Adrenal gland (tissue), 12 donors: ENCODE results near the gene TOLLIP. TPM values are rescaled to one million over a fixed set of nuclear protein-coding genes. Genes with fewer than 3 reads are reported as not detected.

Source experiments
- DNase-seq, 7 donors: peaks; one replicate each; pipeline ENCODE4 v3.0.0-alpha.2; 2019 to 2020
- H3K27ac ChIP-seq, 5 donors: fragments of 200-600 bp; sonication (generic) in 4 of 5; 1 replicate in 3 of 5; 2 replicates in 2 of 5; pipeline versions ENCODE4 v1.5.1 to v1.8.0; 2016 to 2020; ENCODE audit warnings: mild to moderate bottlenecking in 1 of 5
- H3K27me3 ChIP-seq: fragments of 200-600 bp; 2 replicates; pipeline ENCODE4 v1.8.0; 2021
- H3K36me3 ChIP-seq, 2 donors: fragments of 200-600 bp; replicated peaks in 1 of 2; 1 replicate in 1 of 2; 2 replicates in 1 of 2; pipeline versions ENCODE4 v1.5.1 to v1.8.0; 2018 to 2022
- H3K4me1 ChIP-seq, 2 donors: fragments of 200-600 bp; replicated peaks in 1 of 2; 1 replicate in 1 of 2; 2 replicates in 1 of 2; pipeline versions ENCODE4 v1.5.1 to v1.8.0; 2018 to 2021
- H3K4me3 ChIP-seq, 4 donors: fragments of 200-600 bp; sonication (generic) in 3 of 4; one replicate each; pipeline ENCODE4 v1.5.1; 2016 to 2018
- H3K9me3 ChIP-seq, 3 donors: fragments of 200-600 bp; sonication (generic) in 1 of 3; replicated peaks in 1 of 3; 1 replicate in 2 of 3; 2 replicates in 1 of 3; pipeline versions ENCODE4 v1.5.1 to v1.8.0; 2016 to 2021
- POLR2A ChIP-seq, 2 donors: fragments of 450-650 bp; IDR thresholded peaks; one replicate each; pipeline ENCODE4 v1.6.1; 2017; ENCODE audit warnings: antibody characterized with exemption in 2 of 2, mild to moderate bottlenecking in 2 of 2, moderate library complexity in 1 of 2
- WGBS, 4 donors: extraction: QIAGEN DNeasy Blood & Tissue Kit in 2 of 4; methylation state at CpG; one replicate each; pipeline versions ENCODE4 v1.1.5 to v1.1.7; 2013 to 2017; 5-methylcytosine and 5-hydroxymethylcytosine counted together
- intact Hi-C, 2 donors: fragments of 100-400 bp; cut with DNase I; formaldehyde crosslinking; loops; one replicate each; pipeline versions ENCODE4 v1.14.1 to v1.15.0; 2022 to 2023
- polyA plus RNA-seq, 3 donors: library from polyadenylated mRNA; stranded (reverse); fragments of 200-250 nt in 2 of 3; fragments of 350-450 nt in 1 of 3; fragmentation: Illumina TruSeq in 1 of 3; extraction: RNeasy Lipid Tissue Mini Kit (QIAGEN cat#74804) in 1 of 3; gene quantifications; one replicate each; pipeline ENCODE4 v1.2.3, GENCODE V29; 2013 to 2014
- total RNA-seq, 9 donors: library from RNA; depleted of rRNA in 4 of 9; stranded (reverse); fragments of >200 nt in 4 of 9; fragments of 120-200 nt in 1 of 9; fragmentation: NEBNext Ultra II Directional in 1 of 9; extraction: Animal tissue kit (Norgen Biotek cat#: 25700) in 1 of 9; gene quantifications; one replicate each; pipeline versions ENCODE4 v1.1.0 to v1.2.4, GENCODE V29; 2013 to 2023
- TF ChIP-seq, protein P1 (sequence below), 6 experiments: fragments of 450-650 bp in 4 of 6; fragments of 200-600 bp in 2 of 6; sonication (generic) in 1 of 6; IDR thresholded peaks; 1 replicate in 5 of 6; 2 replicates in 1 of 6; pipeline versions ENCODE4 v1.5.1 to v1.8.0; 2016 to 2021; ENCODE audit warnings: antibody characterized with exemption in 6 of 6, mild to moderate bottlenecking in 2 of 6, moderate library complexity in 1 of 6
- donor health status: healthy with polysubstance abuse.
- donor health status: Bipolar disorder and iron deficiency.
- donor health status: DM: yes; HTN: yes; CAD: no.
- donor health status: DM: no; HTN: no; CAD: no.
- donor health status: DM: no; HTN: no; CAD: no.
- donor health status: DM: yes; HTN: yes; CAD: no.

TOLLIP gene
- total and polyA plus RNA-seq, 12 donors: 18.9 to 84.1 (median 66.3) TPM

DNA sequence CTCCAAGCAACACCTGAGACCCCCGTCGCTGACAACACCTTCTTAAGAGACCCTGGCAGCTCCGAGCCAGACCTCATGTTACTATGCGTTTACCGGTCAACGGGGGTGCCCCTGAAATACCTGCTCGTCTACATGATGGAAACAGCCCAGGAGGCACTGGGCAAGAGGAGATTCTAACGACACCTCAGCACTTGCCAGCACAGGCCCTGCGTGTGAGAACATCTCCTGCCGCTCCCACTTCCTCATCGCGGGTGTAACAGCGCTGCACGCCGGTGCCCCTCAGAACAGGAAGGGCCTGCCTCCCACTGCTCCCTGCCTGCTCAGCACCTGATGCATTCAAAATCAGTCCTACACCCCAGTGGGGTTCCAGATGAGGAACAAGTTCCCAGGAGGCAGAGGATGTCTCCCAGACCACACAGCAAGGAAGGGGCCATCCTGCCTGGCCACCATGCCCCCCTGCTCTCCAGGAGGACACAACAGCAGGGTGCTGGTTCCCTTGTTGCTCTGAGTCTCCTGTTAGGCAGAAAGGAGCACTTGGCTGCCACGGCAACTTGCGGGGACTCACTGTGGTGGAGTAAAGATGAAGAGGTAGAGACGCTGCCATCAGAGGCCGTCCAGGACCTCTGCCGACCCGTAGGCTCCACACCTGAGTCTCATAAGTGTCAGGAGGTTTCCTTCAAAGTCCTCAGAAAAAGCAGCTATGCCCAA is 2.1 kb downstream of the TOLLIP start:
- intact Hi-C loops: no loop called here
- peak in 2 of 7 donors; percentile 41 to 57 for DNase-seq

DNA sequence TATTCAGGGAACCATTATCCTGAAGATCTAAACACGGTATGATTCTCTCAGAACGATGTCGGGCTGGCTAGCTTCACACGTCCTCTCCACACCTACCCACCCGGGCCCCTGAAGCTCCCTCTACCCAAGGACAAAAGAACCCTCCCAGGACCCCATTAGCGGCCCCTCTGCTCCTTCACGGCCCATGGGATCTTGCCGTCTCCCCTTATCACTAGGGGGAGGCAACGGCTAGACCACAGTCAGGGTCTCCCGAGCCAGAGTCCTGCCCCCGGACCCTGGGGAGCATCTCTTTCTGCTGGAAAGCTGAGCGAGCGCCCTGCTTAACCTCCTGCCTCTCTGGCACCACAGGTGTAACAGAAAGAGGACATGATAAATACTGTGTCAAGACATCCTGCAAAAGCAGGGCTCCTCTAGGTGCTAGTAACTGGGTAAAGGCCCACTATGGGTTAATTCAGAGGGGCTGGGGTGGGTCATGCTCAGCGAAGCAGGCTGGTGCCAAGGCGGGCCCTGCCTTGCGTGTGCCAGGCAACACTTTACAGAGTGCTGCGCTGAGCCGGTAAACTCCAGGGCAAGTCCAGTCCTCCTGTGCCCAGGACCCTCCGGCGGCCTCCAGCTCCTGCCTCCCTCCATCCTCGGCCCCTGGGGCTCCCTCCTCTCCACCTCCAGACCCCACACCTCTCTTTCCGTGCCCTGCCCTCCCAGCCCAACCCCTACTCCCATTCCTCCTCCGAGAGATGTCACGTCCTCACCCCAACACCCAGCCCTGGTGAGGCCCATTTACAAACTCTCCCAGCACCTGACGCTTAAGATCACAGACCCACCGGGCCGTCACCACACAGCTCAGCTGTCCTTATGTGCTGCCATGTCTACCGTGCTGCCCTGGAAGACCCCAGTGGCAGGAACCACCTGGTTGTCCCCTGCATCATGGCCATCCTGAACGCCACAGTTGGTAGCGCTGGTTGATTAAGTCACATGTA is 3.0 kb downstream of the TOLLIP start:
- Histone ChIP-seq H3K27ac (no peak overlapping the region), H3K27me3 (no peaks in the 10 kb centered on the region), H3K4me1 (peaks cover 29 to 30% of the 10 kb centered on the region in 2 donors), H3K9me3 (no peaks in the 10 kb centered on the region), H3K4me3 (no peak overlapping the region), H3K36me3 (no peaks in the 10 kb centered on the region)
- WGBS, 4 donors: 90 to 94% (median 92%) methylated on average over 17 to 30 of the region's 30 CpGs
- intact Hi-C loops: no loop called here
- no peak for TF ChIP-seq POLR2A (IDR thresholded peaks at IDR 0.05)
- TF ChIP-seq, protein P1, sequence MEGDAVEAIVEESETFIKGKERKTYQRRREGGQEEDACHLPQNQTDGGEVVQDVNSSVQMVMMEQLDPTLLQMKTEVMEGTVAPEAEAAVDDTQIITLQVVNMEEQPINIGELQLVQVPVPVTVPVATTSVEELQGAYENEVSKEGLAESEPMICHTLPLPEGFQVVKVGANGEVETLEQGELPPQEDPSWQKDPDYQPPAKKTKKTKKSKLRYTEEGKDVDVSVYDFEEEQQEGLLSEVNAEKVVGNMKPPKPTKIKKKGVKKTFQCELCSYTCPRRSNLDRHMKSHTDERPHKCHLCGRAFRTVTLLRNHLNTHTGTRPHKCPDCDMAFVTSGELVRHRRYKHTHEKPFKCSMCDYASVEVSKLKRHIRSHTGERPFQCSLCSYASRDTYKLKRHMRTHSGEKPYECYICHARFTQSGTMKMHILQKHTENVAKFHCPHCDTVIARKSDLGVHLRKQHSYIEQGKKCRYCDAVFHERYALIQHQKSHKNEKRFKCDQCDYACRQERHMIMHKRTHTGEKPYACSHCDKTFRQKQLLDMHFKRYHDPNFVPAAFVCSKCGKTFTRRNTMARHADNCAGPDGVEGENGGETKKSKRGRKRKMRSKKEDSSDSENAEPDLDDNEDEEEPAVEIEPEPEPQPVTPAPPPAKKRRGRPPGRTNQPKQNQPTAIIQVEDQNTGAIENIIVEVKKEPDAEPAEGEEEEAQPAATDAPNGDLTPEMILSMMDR (IDR thresholded peaks at IDR 0.05): no peak
- DNase-seq: peak in 1 of 7 donors; percentile 40

More for the DNA sequence above, 2.1 kb downstream of the TOLLIP start:
- H3K9me3 ChIP-seq: no peaks in the 10 kb centered on the region
- H3K27ac ChIP-seq: no peak overlapping the region
- 74 to 85% (median 83%) methylated on average over 17 to 21 of the region's 21 CpGs for WGBS, 4 donors
- no peaks in the 10 kb centered on the region for H3K36me3 ChIP-seq
- H3K4me3 ChIP-seq: no peak overlapping the region
- peaks cover 29 to 30% of the 10 kb centered on the region in 2 donors for H3K4me1 ChIP-seq
- TF ChIP-seq, protein P1 (IDR thresholded peaks at IDR 0.05): no peak
- no peak for TF ChIP-seq POLR2A (IDR thresholded peaks at IDR 0.05)
- H3K27me3 ChIP-seq: no peaks in the 10 kb centered on the region

GRCh38 chr11:1305501-1306056 is 3.9 kb downstream of the TOLLIP start:
- Histone ChIP-seq H3K4me1 (peaks cover 26 to 27% of the 10 kb centered on the region in 2 donors), H3K4me3 (no peak overlapping the region), H3K27me3 (no peaks in the 10 kb centered on the region), H3K36me3 (no peaks in the 10 kb centered on the region), H3K9me3 (no peaks in the 10 kb centered on the region), H3K27ac (no peak overlapping the region)
- intact Hi-C loops: no loop called here
- peak in 1 of 7 donors; percentile 42 for DNase-seq
- TF ChIP-seq, protein P1 (IDR thresholded peaks at IDR 0.05): no peak
- TF ChIP-seq POLR2A (IDR thresholded peaks at IDR 0.05): no peak
- WGBS, 4 donors: 89 to 95% (median 91%) methylated on average over 15 to 27 of the region's 27 CpGs

DNA sequence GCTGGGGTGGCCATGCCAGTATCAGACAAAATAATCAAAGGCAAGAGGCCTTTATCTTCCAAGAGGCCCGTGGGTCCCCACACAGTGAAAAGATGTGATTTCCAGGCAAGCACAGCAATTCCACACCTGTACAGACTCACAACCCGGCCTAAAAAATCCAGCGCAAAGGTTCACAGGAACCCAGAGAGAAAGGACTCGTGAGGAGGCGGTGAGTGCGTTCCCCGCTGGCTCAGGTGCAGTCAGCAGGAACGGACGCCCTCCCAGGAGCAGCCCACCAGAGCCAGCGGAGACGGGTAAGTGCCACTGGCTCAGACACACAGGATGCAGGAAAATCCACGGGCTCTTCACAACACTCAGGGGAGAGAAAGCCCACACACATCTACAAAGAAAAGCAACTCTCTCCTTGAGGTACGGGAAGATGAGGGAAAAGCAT is 4.4 kb downstream of the TOLLIP start:
- Histone ChIP-seq H3K4me1 (peaks cover 21 to 22% of the 10 kb centered on the region in 2 donors), H3K27ac (no peak overlapping the region), H3K4me3 (no peak overlapping the region), H3K27me3 (no peaks in the 10 kb centered on the region), H3K36me3 (no peaks in the 10 kb centered on the region), H3K9me3 (no peaks in the 10 kb centered on the region)
- no peak for TF ChIP-seq POLR2A (IDR thresholded peaks at IDR 0.05)
- TF ChIP-seq, protein P1 (IDR thresholded peaks at IDR 0.05): no peak
- DNase-seq: peak in 1 of 7 donors; percentile 48
- intact Hi-C loops: no loop called here
- WGBS, 4 donors: 88 to 94% (median 91%) methylated on average over 12 to 13 of the region's 13 CpGs
